ENCODE measurements around the gene TMEM72.
"Not testable (repeated sequence)": the region's sequence is repeated elsewhere in the genome, so short reads cannot be mapped to it uniquely, and the experiment has no call there.

TMEM72 gene

DNA sequence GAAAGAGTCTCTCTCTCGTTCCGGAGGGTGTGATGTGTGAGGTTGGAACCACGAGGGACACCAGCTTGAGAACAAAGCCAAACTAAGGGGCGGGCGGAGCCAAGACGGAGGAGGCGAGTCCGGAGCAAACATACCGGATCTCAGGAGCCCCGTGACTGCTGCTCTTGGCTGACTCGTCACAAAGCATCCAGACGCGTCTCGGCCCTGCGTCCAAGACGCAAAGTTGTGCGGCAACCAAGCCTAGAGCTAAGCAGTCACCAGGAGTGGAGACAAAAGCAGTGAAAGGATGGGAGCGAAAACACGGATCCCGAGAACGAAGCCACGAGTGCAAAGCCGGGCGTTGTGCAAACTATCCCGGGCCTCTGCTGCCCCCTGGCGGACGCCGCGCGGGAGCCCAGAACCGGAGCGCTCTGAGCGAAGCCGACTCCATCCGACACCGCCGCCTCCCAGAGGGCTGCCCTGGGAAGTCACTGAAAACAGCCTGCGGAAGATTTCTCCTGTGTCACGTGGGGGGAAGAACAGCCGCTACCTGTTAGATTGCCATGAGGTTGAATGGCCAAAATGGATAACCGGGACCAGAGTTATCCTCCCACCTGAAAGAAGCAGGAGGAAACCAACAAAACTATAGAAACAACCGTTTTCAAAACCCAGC is 46.4 kb upstream of the TMEM72 start:
- Histone ChIP-seq H3K27me3 (peaks cover 64% of the 10 kb centered on the region), H3K27ac (no peak overlapping the region), H3K36me3 (no peaks in the 10 kb centered on the region), H3K4me1 (ENCODE audit: control insufficient read depth in 1 of 2, insufficient read depth in 1 of 2, low read depth in 1 of 2, low read length in 1 of 2) (peaks cover 13 to 16% of the 10 kb centered on the region in 2 experiments), H3K9me3 (no peaks in the 10 kb centered on the region), H3K4me3 (ENCODE audit: low read depth in 1 of 2, low read length in 1 of 2) (peak overlapping the region; percentile 59 to 60)
- TF ChIP-seq, protein P1, sequence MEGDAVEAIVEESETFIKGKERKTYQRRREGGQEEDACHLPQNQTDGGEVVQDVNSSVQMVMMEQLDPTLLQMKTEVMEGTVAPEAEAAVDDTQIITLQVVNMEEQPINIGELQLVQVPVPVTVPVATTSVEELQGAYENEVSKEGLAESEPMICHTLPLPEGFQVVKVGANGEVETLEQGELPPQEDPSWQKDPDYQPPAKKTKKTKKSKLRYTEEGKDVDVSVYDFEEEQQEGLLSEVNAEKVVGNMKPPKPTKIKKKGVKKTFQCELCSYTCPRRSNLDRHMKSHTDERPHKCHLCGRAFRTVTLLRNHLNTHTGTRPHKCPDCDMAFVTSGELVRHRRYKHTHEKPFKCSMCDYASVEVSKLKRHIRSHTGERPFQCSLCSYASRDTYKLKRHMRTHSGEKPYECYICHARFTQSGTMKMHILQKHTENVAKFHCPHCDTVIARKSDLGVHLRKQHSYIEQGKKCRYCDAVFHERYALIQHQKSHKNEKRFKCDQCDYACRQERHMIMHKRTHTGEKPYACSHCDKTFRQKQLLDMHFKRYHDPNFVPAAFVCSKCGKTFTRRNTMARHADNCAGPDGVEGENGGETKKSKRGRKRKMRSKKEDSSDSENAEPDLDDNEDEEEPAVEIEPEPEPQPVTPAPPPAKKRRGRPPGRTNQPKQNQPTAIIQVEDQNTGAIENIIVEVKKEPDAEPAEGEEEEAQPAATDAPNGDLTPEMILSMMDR (IDR thresholded peaks at IDR 0.05) = peak; percentile 79

- Histone ChIP-seq H3K4me3 (ENCODE audit: low read depth in 1 of 2, low read length in 1 of 2) (no peak overlapping the region), H3K4me1 (ENCODE audit: control insufficient read depth in 1 of 2, insufficient read depth in 1 of 2, low read depth in 1 of 2, low read length in 1 of 2) (peaks cover 13 to 16% of the 10 kb centered on the region in 2 experiments), H3K27me3 (peaks cover 66% of the 10 kb centered on the region), H3K36me3 (no peaks in the 10 kb centered on the region), H3K27ac (no peak overlapping the region), H3K9me3 (no peaks in the 10 kb centered on the region)
- TF ChIP-seq, protein P1 (IDR thresholded peaks at IDR 0.05) = no peak
Measured at GRCh38 chr10:44865289-44865671, 45.9 kb upstream of the TMEM72 start.

- not testable (repeated sequence) for H3K4me3 ChIP-seq (ENCODE audit: low read depth in 1 of 2, low read length in 1 of 2); H3K27ac ChIP-seq; H3K36me3 ChIP-seq; H3K9me3 ChIP-seq
- Histone ChIP-seq H3K27me3 (peaks cover 66% of the 10 kb centered on the region), H3K4me1 (ENCODE audit: control insufficient read depth in 1 of 2, insufficient read depth in 1 of 2, low read depth in 1 of 2, low read length in 1 of 2) (peaks cover 13 to 16% of the 10 kb centered on the region in 2 experiments)
Measured at GRCh38 chr10:44866367-44866766, 44.8 kb upstream of the TMEM72 start.

- H3K9me3 ChIP-seq = no peaks in the 10 kb centered on the region
- no peak overlapping the region for H3K4me3 ChIP-seq (ENCODE audit: low read depth in 1 of 2, low read length in 1 of 2)
- no peaks in the 10 kb centered on the region for H3K36me3 ChIP-seq
- H3K4me1 ChIP-seq (ENCODE audit: control insufficient read depth in 1 of 2, insufficient read depth in 1 of 2, low read depth in 1 of 2, low read length in 1 of 2) = peaks cover 2% of the 10 kb centered on the region in 2 experiments
- H3K27ac ChIP-seq = no peak overlapping the region
- peaks cover 32% of the 10 kb centered on the region for H3K27me3 ChIP-seq
- TF ChIP-seq, protein P1 (IDR thresholded peaks at IDR 0.05) = no peak
Measured at GRCh38 chr10:44870031-44870430, 41.1 kb upstream of the TMEM72 start.

- peaks cover 7% of the 10 kb centered on the region for H3K27me3 ChIP-seq
- no peak overlapping the region for H3K4me3 ChIP-seq (ENCODE audit: low read depth in 1 of 2, low read length in 1 of 2)
- H3K4me1 ChIP-seq (ENCODE audit: control insufficient read depth in 1 of 2, insufficient read depth in 1 of 2, low read depth in 1 of 2, low read length in 1 of 2) = no peaks in the 10 kb centered on the region
- no peaks in the 10 kb centered on the region for H3K36me3 ChIP-seq
- H3K27ac ChIP-seq = no peak overlapping the region
- TF ChIP-seq, protein P1 (IDR thresholded peaks at IDR 0.05) = no peak
- H3K9me3 ChIP-seq = no peaks in the 10 kb centered on the region
Measured at GRCh38 chr10:44873160-44873559, 38.0 kb upstream of the TMEM72 start.

DNA sequence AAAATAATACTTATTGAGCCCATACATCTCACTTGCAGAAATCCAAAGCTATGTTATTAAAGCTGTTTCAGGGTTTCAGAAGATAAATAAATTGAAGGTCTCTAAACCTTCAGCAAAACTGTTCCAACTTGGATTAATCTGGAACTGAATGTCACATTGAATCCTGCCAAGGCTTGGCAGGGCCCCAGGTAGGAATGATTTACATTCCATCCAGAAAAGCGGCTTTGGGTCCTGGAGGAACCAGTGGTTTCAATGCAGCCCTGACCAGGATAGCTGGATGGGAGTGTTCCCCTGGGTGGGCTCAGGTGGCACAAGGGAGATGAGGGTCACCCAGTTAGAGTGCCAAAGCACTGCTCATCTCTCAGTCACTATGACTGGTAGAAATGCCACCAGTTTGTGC is 37.0 kb upstream of the TMEM72 start:
- no peak overlapping the region for H3K27ac ChIP-seq
- H3K27me3 ChIP-seq = peaks cover 17% of the 10 kb centered on the region
- H3K4me3 ChIP-seq (ENCODE audit: low read depth in 1 of 2, low read length in 1 of 2) = no peak overlapping the region
- H3K9me3 ChIP-seq = no peaks in the 10 kb centered on the region
- TF ChIP-seq, protein P1 (IDR thresholded peaks at IDR 0.05) = no peak
- peaks cover 8% of the 10 kb centered on the region in 2 experiments for H3K4me1 ChIP-seq (ENCODE audit: control insufficient read depth in 1 of 2, insufficient read depth in 1 of 2, low read depth in 1 of 2, low read length in 1 of 2)
- no peaks in the 10 kb centered on the region for H3K36me3 ChIP-seq
